ENCODE results near the gene ADSS1.

GRCh38 chr14:104719343-104719742 is 4.7 kb upstream of the ADSS1 start:
- TF ChIP-seq CTCF (IDR thresholded peaks at IDR 0.05) (no peak), POLR2AphosphoS5 (IDR thresholded peaks at IDR 0.05) (no peak), POLR2A (IDR thresholded peaks at IDR 0.05) (no peak)

Measured in suprapubic skin (tissue), 4 donors.